B cell (primary cell): ENCODE data around the gene METAP2. TPM values are rescaled to one million over a fixed set of nuclear protein-coding genes. Genes with fewer than 3 reads are reported as not detected.

Experiments
- ATAC-seq: fragments of 200-7000 bp; cut with Tn5 transposase; one replicate; pipeline ENCODE4 v1.10.0; 2021; ENCODE audit warnings: low read depth, mild to moderate bottlenecking, moderate number of reproducible peaks, moderate library complexity
- CTCF ChIA-PET: fragments of 350-600 bp; sonication (Branson Sonifier 250); formaldehyde crosslinking; loops from one replicate; lab custom pipeline; 2021; ENCODE audit warnings: antibody characterized with exemption, inconsistent platforms; lab: Charles Lee
- POLR2A ChIA-PET: fragments of 350-600 bp; sonication (Branson Sonifier 250); formaldehyde crosslinking; loops from one replicate; lab custom pipeline; 2021; ENCODE audit warnings: antibody characterized with exemption; lab: Charles Lee
- DNase-seq: peaks from one replicate; pipeline ENCODE4 v3.0.0; 2013
- H2AFZ ChIP-seq: 2 replicates; pipeline ENCODE4 v1.6.1; 2012; ENCODE audit warnings: mild to moderate bottlenecking, low read depth, low read length; ENCODE audit not compliant: insufficient read depth, poor library complexity, severe bottlenecking
- H3K27ac ChIP-seq, 2 donors: 1 replicate in 1 of 2; 2 replicates in 1 of 2; pipeline ENCODE4 v1.5.1; 2012 to 2013; ENCODE audit warnings: low read length in 2 of 2, mild to moderate bottlenecking in 2 of 2, moderate library complexity in 1 of 2
- H3K27me3 ChIP-seq, 4 experiments: fragments of 200-600 bp in 1 of 4; sonication (generic) in 1 of 4; replicated peaks in 1 of 4; 1 replicate in 2 of 4; 2 replicates in 2 of 4; pipeline versions ENCODE4 v1.6.1 to v1.7.0; 2013 to 2016; ENCODE audit warnings: low read length in 3 of 4, mild to moderate bottlenecking in 2 of 4, mixed read lengths in 1 of 4, moderate library complexity in 1 of 4; ENCODE audit not compliant: insufficient read depth in 4 of 4, control insufficient read depth in 3 of 4; ENCODE audit errors: control extremely low read depth in 1 of 4
- H3K36me3 ChIP-seq, 2 experiments: replicated peaks in 1 of 2; 1 replicate in 1 of 2; 2 replicates in 1 of 2; pipeline versions ENCODE4 v1.6.1 to v1.7.1; 2013; ENCODE audit warnings: low read length in 1 of 2; ENCODE audit not compliant: insufficient read depth in 2 of 2, control insufficient read depth in 1 of 2; ENCODE audit errors: control extremely low read depth in 1 of 2, extremely low read depth in 1 of 2
- H3K4me1 ChIP-seq, 2 donors: fragments of 200-600 bp in 1 of 2; sonication (generic) in 1 of 2; 1 replicate in 1 of 2; 2 replicates in 1 of 2; pipeline versions ENCODE4 v1.5.1 to v1.6.1; 2013 to 2017; ENCODE audit warnings: low read length in 2 of 2; ENCODE audit not compliant: control insufficient read depth in 2 of 2, insufficient read depth in 2 of 2
- H3K4me2 ChIP-seq: replicated peaks from 2 replicates; pipeline ENCODE3; 2012; ENCODE audit warnings: mild to moderate bottlenecking, low read depth, low read length; ENCODE audit not compliant: poor library complexity, severe bottlenecking
- H3K4me3 ChIP-seq, 5 experiments: fragments of 200-600 bp in 1 of 5; sonication (generic) in 1 of 5; 1 replicate in 3 of 5; 2 replicates in 2 of 5; pipeline versions ENCODE4 v1.5.1 to v1.7.0; 2011 to 2016; ENCODE audit warnings: low read length in 4 of 5, mild to moderate bottlenecking in 4 of 5, low read depth in 2 of 5, control low read depth in 1 of 5, moderate library complexity in 1 of 5; ENCODE audit not compliant: insufficient read depth in 1 of 5; ENCODE audit errors: control extremely low read depth in 1 of 5, extremely low read depth in 1 of 5
- H3K79me2 ChIP-seq: fragments of 200-600 bp; sonication (generic); one replicate; pipeline ENCODE4 v1.6.0; 2016; ENCODE audit warnings: low read length; ENCODE audit not compliant: control insufficient read depth, insufficient read depth
- H3K9ac ChIP-seq: fragments of 200-600 bp; sonication (generic); 2 replicates; pipeline ENCODE4 v1.6.1; 2017; ENCODE audit warnings: mild to moderate bottlenecking, low read length, moderate library complexity
- H3K9me3 ChIP-seq, 3 donors: one replicate each; pipeline versions ENCODE4 v1.6.1 to v1.7.1; 2013; ENCODE audit warnings: low read length in 2 of 3; ENCODE audit not compliant: control insufficient read depth in 2 of 3, insufficient read depth in 1 of 3; ENCODE audit errors: control extremely low read depth in 1 of 3
- H4K20me1 ChIP-seq: 2 replicates; pipeline ENCODE4 v1.6.0; 2012; ENCODE audit warnings: mild to moderate bottlenecking, low read length; ENCODE audit not compliant: insufficient read depth, control insufficient read depth, poor library complexity, severe bottlenecking
- H3K27ac Mint-ChIP-seq: one replicate; pipeline ENCODE4 v1.8.0; 2021; ENCODE audit warnings: mixed read lengths
- H3K27me3 Mint-ChIP-seq: one replicate; pipeline ENCODE4 v1.8.0; 2021; ENCODE audit warnings: mixed read lengths
- H3K4me1 Mint-ChIP-seq: one replicate; pipeline ENCODE4 v1.8.0; 2021; ENCODE audit warnings: mixed read lengths
- H3K4me3 Mint-ChIP-seq: one replicate; pipeline ENCODE4 v1.8.0; 2021; ENCODE audit warnings: mixed read lengths
- H3K9me3 Mint-ChIP-seq: one replicate; pipeline ENCODE4 v1.8.0; 2022; ENCODE audit warnings: mixed read lengths; ENCODE audit not compliant: insufficient read depth
- CTCF ChIP-seq: fragments of 200-600 bp; IDR thresholded peaks from one replicate; pipeline ENCODE4 v1.8.0; 2022; ENCODE audit warnings: antibody characterized with exemption, mild to moderate bottlenecking
- EZH2 ChIP-seq: IDR thresholded peaks from 2 replicates; pipeline ENCODE4 v1.6.1; 2012; ENCODE audit warnings: borderline replicate concordance, low read depth, mild to moderate bottlenecking, moderate library complexity, low read length; ENCODE audit not compliant: insufficient read depth, poor library complexity, severe bottlenecking
- WGBS: methylation state at CpG from one replicate; pipeline ENCODE4 v1.1.5; 2013; ENCODE audit warnings: missing lambda C conversion rate; ENCODE audit not compliant: insufficient coverage; 5-methylcytosine and 5-hydroxymethylcytosine counted together
- intact Hi-C: fragments of 100-400 bp; cut with micrococcal nuclease; formaldehyde crosslinking; loops from one replicate; pipeline ENCODE4 v1.10.0; 2022
- polyA plus RNA-seq: library from polyadenylated mRNA; depleted of rRNA; stranded (reverse); fragments of >200 nt; gene quantifications from 2 replicates; pipeline ENCODE4 v1.2.3, GENCODE V29; 2012
- total RNA-seq, 2 donors: library from RNA; stranded (reverse); fragments of 120-200 nt in 1 of 2; gene quantifications; 1 replicate in 1 of 2; 2 replicates in 1 of 2; pipeline versions ENCODE4 v1.2.3 to v1.2.4, GENCODE V29; 2013 to 2022

METAP2 gene
- total and polyA plus RNA-seq, 2 donors (not counting 1 experiment from before 2014, with no cell fraction given): 15.3 to 49.9 TPM

DNA sequence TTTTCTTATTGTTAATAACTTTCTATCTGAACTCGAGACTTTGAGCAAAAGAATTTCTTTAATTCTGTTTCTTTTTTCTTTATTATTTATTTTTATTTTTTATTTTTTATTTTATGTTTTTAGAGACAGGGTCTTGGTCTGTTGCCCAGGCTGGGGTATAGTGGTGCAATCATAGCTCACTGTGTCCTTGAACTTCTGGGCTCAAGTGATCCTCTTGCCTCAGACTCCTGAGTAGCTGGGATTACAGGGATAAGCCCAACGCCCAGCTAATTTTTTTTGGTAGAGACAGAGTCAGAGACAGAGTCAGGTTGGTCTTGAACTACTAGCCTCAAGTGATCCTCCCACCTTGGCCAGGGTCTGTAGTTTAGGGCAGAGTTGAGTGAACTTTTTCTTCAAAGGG, 18.5 kb downstream of the METAP2 start:
- intact Hi-C loops: no loop called here
- TF ChIP-seq EZH2 (no peak), CTCF (no peak)
- no peak overlapping the region for H3K27ac Mint-ChIP-seq
- H3K36me3 ChIP-seq: peaks cover 0 to 49% of the 10 kb centered on the region in 2 experiments
- no peak overlapping the region for H3K9ac ChIP-seq
- ATAC-seq (no peak), DNase-seq (no peak)
- H3K4me1 Mint-ChIP-seq: no peaks in the 10 kb centered on the region
- no peak overlapping the region for H3K4me2 ChIP-seq
- H2AFZ ChIP-seq: no peak overlapping the region
- H3K27me3 ChIP-seq: no peaks in the 10 kb centered on the region
- H3K9me3 ChIP-seq: no peaks in the 10 kb centered on the region
- H3K4me3 ChIP-seq: no peak overlapping the region
- no peak overlapping the region for H3K4me3 Mint-ChIP-seq
- no peaks in the 10 kb centered on the region for H4K20me1 ChIP-seq
- H3K9me3 Mint-ChIP-seq: no peaks in the 10 kb centered on the region
- H3K4me1 ChIP-seq: no peaks in the 10 kb centered on the region
- H3K79me2 ChIP-seq: peaks cover 3% of the 10 kb centered on the region
- ChIA-PET POLR2A (no interaction called here), CTCF (no interaction called here)
- H3K27ac ChIP-seq: no peak overlapping the region
- H3K27me3 Mint-ChIP-seq: no peaks in the 10 kb centered on the region
- no CpG with 5 or more reads among the region's 2 CpGs for WGBS

- CTCF ChIA-PET: no interaction called here
- Histone ChIP-seq H2AFZ (no peak overlapping the region), H3K79me2 (peaks cover 15% of the 10 kb centered on the region), H3K36me3 (peaks cover 6 to 54% of the 10 kb centered on the region in 2 experiments), H3K27me3 (no peaks in the 10 kb centered on the region), H3K27ac (no peak overlapping the region), H4K20me1 (no peaks in the 10 kb centered on the region), H3K4me3 (no peak overlapping the region), H3K9me3 (peaks cover 0 to 4% (median 0%) of the 10 kb centered on the region in 3 donors), H3K4me2 (no peak overlapping the region), H3K9ac (no peak overlapping the region), H3K4me1 (no peaks in the 10 kb centered on the region)
- no peak for ATAC-seq
- Mint-ChIP-seq H3K9me3 (no peaks in the 10 kb centered on the region), H3K4me1 (no peaks in the 10 kb centered on the region), H3K27me3 (no peaks in the 10 kb centered on the region), H3K27ac (no peak overlapping the region), H3K4me3 (no peak overlapping the region)
- intact Hi-C loops: no loop called here
- DNase-seq: no peak
- 100% methylated on average over 1 of the region's 2 CpGs for WGBS
- POLR2A ChIA-PET: no interaction called here
- TF ChIP-seq EZH2 (no peak), CTCF (no peak)
These were observed 20.9 kb downstream of the METAP2 start for GRCh38 chr12:95494888-95495287.
